MM.1S (cell line): ENCODE results near the gene VSTM5.

ENCODE experiments used
- DNase-seq: peaks from one replicate; pipeline ENCODE4 v3.0.0-alpha.2; 2015
- H2AFZ ChIP-seq: fragments of 300-600 bp; sonication (generic); 2 replicates; pipeline ENCODE4 v1.6.0; 2016; ENCODE audit warnings: antibody characterized with exemption, low read length
- H3F3A ChIP-seq: fragments of 300-600 bp; sonication (generic); 2 replicates; pipeline ENCODE4 v1.6.1; 2016; ENCODE audit warnings: mild to moderate bottlenecking, antibody characterized with exemption, low read length, moderate library complexity, mixed read lengths; ENCODE audit not compliant: insufficient read depth
- H3K27ac ChIP-seq: fragments of 300-600 bp; sonication (generic); 2 replicates; pipeline ENCODE4 v1.5.1; 2016; ENCODE audit warnings: mild to moderate bottlenecking, low read length
- H3K27me3 ChIP-seq: fragments of 300-600 bp; sonication (generic); replicated peaks from 2 replicates; pipeline ENCODE4 v1.6.0; 2016; ENCODE audit warnings: low read length; ENCODE audit not compliant: insufficient read depth
- H3K36me3 ChIP-seq: fragments of 300-600 bp; sonication (generic); replicated peaks from 2 replicates; pipeline ENCODE4 v1.6.1; 2016; ENCODE audit warnings: mild to moderate bottlenecking, low read length, mixed read lengths; ENCODE audit not compliant: insufficient read depth
- H3K4me1 ChIP-seq: fragments of 300-600 bp; sonication (generic); 2 replicates; pipeline ENCODE4 v1.6.1; 2016; ENCODE audit warnings: low read length, mixed read lengths
- H3K4me2 ChIP-seq: fragments of 300-600 bp; sonication (generic); 2 replicates; pipeline ENCODE4 v1.6.0; 2016; ENCODE audit warnings: low read depth, low read length
- H3K4me3 ChIP-seq: fragments of 300-600 bp; sonication (generic); 2 replicates; pipeline ENCODE4 v1.5.1; 2016; ENCODE audit warnings: low read length, mixed read lengths
- H3K79me2 ChIP-seq: fragments of 300-600 bp; sonication (generic); 2 replicates; pipeline ENCODE4 v1.6.1; 2016; ENCODE audit warnings: mixed run types, low read length, mixed read lengths
- H3K9ac ChIP-seq: fragments of 300-600 bp; sonication (generic); 2 replicates; pipeline ENCODE4 v1.6.1; 2016; ENCODE audit warnings: low read length, mixed read lengths
- H3K9me2 ChIP-seq: fragments of 300-600 bp; sonication (generic); replicated peaks from 2 replicates; pipeline ENCODE4 v1.6.1; 2016; ENCODE audit warnings: mild to moderate bottlenecking, low read length, mixed read lengths; ENCODE audit not compliant: insufficient read depth
- H3K9me3 ChIP-seq: fragments of 300-600 bp; sonication (generic); replicated peaks from 2 replicates; pipeline ENCODE4 v1.6.1; 2016; ENCODE audit warnings: mild to moderate bottlenecking, low read length, mixed read lengths; ENCODE audit not compliant: insufficient read depth
- H4K20me1 ChIP-seq: fragments of 300-600 bp; sonication (generic); 2 replicates; pipeline ENCODE4 v1.6.1; 2016; ENCODE audit warnings: mild to moderate bottlenecking, low read length, moderate library complexity, mixed read lengths; ENCODE audit not compliant: insufficient read depth
- EZH2 ChIP-seq: fragments of 300-600 bp; sonication (generic); optimal IDR thresholded peaks from 2 replicates; pipeline ENCODE3; 2017; ENCODE audit warnings: low read depth, mild to moderate bottlenecking, antibody characterized with exemption, low read length, mixed read lengths
- EZH2phosphoT487 ChIP-seq: fragments of 300-600 bp; sonication (generic); IDR thresholded peaks from 2 replicates; pipeline ENCODE4 v1.6.1; 2018; ENCODE audit warnings: antibody characterized with exemption, low read length
- TF ChIP-seq, protein P1 (sequence below): fragments of 300-600 bp; sonication (generic); IDR thresholded peaks from 2 replicates; pipeline ENCODE4 v1.5.1; 2016; ENCODE audit warnings: antibody characterized with exemption, low read length, mixed read lengths

The VSTM5 gene

DNA sequence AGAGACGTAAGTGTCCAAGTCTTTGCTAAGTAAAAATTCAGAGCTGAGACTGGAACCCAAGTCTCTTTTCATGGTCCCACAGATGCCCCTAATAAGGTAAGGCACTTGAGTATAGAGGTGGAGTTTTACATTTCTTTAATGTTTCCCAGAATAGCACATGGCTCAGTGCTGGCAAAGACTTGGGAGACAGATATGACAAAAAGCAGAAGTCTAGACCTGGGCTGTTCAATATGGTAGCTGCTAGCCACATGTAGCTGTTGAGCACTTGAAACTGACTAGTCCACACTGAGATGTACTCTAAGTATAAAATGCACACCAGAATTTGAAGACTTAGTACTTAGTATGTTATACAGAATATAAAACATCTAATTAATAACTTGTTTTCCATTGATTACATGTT, 17.6 kb downstream of the VSTM5 start:
- Histone ChIP-seq H3K27me3 (no peaks in the 10 kb centered on the region), H4K20me1 (no peaks in the 10 kb centered on the region), H3K9me3 (no peaks in the 10 kb centered on the region), H3K9ac (no peak overlapping the region), H3K4me3 (no peak overlapping the region), H3K27ac (no peak overlapping the region), H3K36me3 (no peaks in the 10 kb centered on the region), H2AFZ (no peak overlapping the region), H3K79me2 (no peaks in the 10 kb centered on the region), H3K4me2 (no peak overlapping the region), H3F3A (no peaks in the 10 kb centered on the region), H3K4me1 (no peaks in the 10 kb centered on the region), H3K9me2 (no peaks in the 10 kb centered on the region)
- no peak for TF ChIP-seq EZH2phosphoT487
- TF ChIP-seq, protein P1, sequence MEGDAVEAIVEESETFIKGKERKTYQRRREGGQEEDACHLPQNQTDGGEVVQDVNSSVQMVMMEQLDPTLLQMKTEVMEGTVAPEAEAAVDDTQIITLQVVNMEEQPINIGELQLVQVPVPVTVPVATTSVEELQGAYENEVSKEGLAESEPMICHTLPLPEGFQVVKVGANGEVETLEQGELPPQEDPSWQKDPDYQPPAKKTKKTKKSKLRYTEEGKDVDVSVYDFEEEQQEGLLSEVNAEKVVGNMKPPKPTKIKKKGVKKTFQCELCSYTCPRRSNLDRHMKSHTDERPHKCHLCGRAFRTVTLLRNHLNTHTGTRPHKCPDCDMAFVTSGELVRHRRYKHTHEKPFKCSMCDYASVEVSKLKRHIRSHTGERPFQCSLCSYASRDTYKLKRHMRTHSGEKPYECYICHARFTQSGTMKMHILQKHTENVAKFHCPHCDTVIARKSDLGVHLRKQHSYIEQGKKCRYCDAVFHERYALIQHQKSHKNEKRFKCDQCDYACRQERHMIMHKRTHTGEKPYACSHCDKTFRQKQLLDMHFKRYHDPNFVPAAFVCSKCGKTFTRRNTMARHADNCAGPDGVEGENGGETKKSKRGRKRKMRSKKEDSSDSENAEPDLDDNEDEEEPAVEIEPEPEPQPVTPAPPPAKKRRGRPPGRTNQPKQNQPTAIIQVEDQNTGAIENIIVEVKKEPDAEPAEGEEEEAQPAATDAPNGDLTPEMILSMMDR, result no peak
- TF ChIP-seq EZH2, result no peak
- no peak for DNase-seq

GRCh38 chr11:93831343-93832127, 18.9 kb downstream of the VSTM5 start:
- H3K9me3 ChIP-seq, result no peaks in the 10 kb centered on the region
- no peak overlapping the region for H3K9ac ChIP-seq
- no peaks in the 10 kb centered on the region for H3K36me3 ChIP-seq
- H3K27ac ChIP-seq, result no peak overlapping the region
- no peaks in the 10 kb centered on the region for H4K20me1 ChIP-seq
- no peaks in the 10 kb centered on the region for H3K4me1 ChIP-seq
- no peaks in the 10 kb centered on the region for H3K27me3 ChIP-seq
- TF ChIP-seq EZH2 (no peak), EZH2phosphoT487 (no peak)
- TF ChIP-seq, protein P1, result no peak
- no peaks in the 10 kb centered on the region for H3K79me2 ChIP-seq
- no peak for DNase-seq
- no peak overlapping the region for H2AFZ ChIP-seq
- no peaks in the 10 kb centered on the region for H3F3A ChIP-seq
- no peak overlapping the region for H3K4me2 ChIP-seq
- H3K9me2 ChIP-seq, result no peaks in the 10 kb centered on the region
- no peak overlapping the region for H3K4me3 ChIP-seq

GRCh38 chr11:93829598-93829997, 20.8 kb downstream of the VSTM5 start:
- Histone ChIP-seq H2AFZ (no peak overlapping the region), H3K4me1 (no peaks in the 10 kb centered on the region), H3K4me3 (no peak overlapping the region), H3K36me3 (no peaks in the 10 kb centered on the region), H4K20me1 (no peaks in the 10 kb centered on the region), H3K79me2 (no peaks in the 10 kb centered on the region), H3K27me3 (no peaks in the 10 kb centered on the region), H3K27ac (no peak overlapping the region), H3K9me3 (no peaks in the 10 kb centered on the region), H3F3A (no peaks in the 10 kb centered on the region), H3K9ac (no peak overlapping the region), H3K4me2 (no peak overlapping the region), H3K9me2 (no peaks in the 10 kb centered on the region)
- DNase-seq, result no peak
- TF ChIP-seq, protein P1, result no peak
- TF ChIP-seq EZH2phosphoT487, result no peak
- no peak for TF ChIP-seq EZH2
